Peyer's patch (tissue), 4 donors: Measurements from ENCODE around the gene ARHGEF25. TPM values are rescaled to one million over a fixed set of nuclear protein-coding genes. Genes with fewer than 3 reads are reported as not detected.

Experiments
- DNase-seq, 3 donors: peaks; one replicate each; pipeline ENCODE4 v3.0.0-alpha.2; 2017 to 2019
- H3K27ac ChIP-seq, 4 donors: fragments of 200-600 bp; sonication (generic); one replicate each; pipeline ENCODE4 v1.5.1; 2016 to 2019
- H3K27me3 ChIP-seq, 2 donors: fragments of 200-600 bp; sonication (generic); one replicate each; pipeline ENCODE4 v1.5.1; 2019
- H3K36me3 ChIP-seq, 3 donors: fragments of 200-600 bp; sonication (generic); one replicate each; pipeline ENCODE4 v1.5.1; 2016 to 2019
- H3K4me1 ChIP-seq, 4 donors: fragments of 200-600 bp; sonication (generic); one replicate each; pipeline ENCODE4 v1.5.1; 2016 to 2019
- H3K4me3 ChIP-seq, 4 donors: fragments of 200-600 bp; sonication (generic); 1 replicate in 3 of 4; 2 replicates in 1 of 4; pipeline ENCODE4 v1.5.1; 2016 to 2019; ENCODE audit warnings: mild to moderate bottlenecking in 1 of 4
- H3K9me3 ChIP-seq, 4 donors: fragments of 200-600 bp; sonication (generic); one replicate each; pipeline ENCODE4 v1.5.1; 2016 to 2019; ENCODE audit warnings: mild to moderate bottlenecking in 1 of 4
- CTCF ChIP-seq, 6 experiments: fragments of 450-650 bp in 4 of 6; fragments of 200-600 bp in 2 of 6; sonication (generic) in 1 of 6; IDR thresholded peaks; one replicate each; pipeline ENCODE4 v1.5.1; 2017 to 2019; ENCODE audit warnings: antibody characterized with exemption in 6 of 6, mild to moderate bottlenecking in 3 of 6, moderate library complexity in 1 of 6
- POLR2A ChIP-seq, 2 donors: fragments of 450-650 bp; IDR thresholded peaks; one replicate each; pipeline ENCODE4 v1.5.1; 2017; ENCODE audit warnings: antibody characterized with exemption in 2 of 2, mild to moderate bottlenecking in 2 of 2, moderate library complexity in 2 of 2
- total RNA-seq, 4 donors: library from RNA; depleted of rRNA; stranded (reverse); fragments of >200 nt; gene quantifications; one replicate each; pipeline ENCODE4 v1.1.0, GENCODE V29; 2016

ARHGEF25 gene
- total RNA-seq, 4 donors from 2014 or later = 5.1 to 44.6 (median 8.7) TPM

GRCh38 chr12:57626111-57626920 lies 15.1 kb downstream of the ARHGEF25 start:
- Histone ChIP-seq H3K9me3 (no peaks in the 10 kb centered on the region), H3K27ac (no peak overlapping the region), H3K4me3 (no peak overlapping the region), H3K4me1 (peaks cover 3 to 18% (median 6%) of the 10 kb centered on the region in 4 donors), H3K36me3 (no peaks in the 10 kb centered on the region), H3K27me3 (peaks cover 0 to 18% of the 10 kb centered on the region in 2 donors)
- TF ChIP-seq CTCF (IDR thresholded peaks at IDR 0.05) = no peak
- DNase-seq = no peak

GRCh38 chr12:57626921-57627445 lies 15.7 kb downstream of the ARHGEF25 start:
- Histone ChIP-seq H3K36me3 (no peaks in the 10 kb centered on the region), H3K27me3 (peaks cover 0 to 20% of the 10 kb centered on the region in 2 donors), H3K4me1 (peaks cover 0 to 15% (median 3%) of the 10 kb centered on the region in 4 donors), H3K4me3 (no peak overlapping the region), H3K9me3 (no peaks in the 10 kb centered on the region), H3K27ac (no peak overlapping the region)
- no peak for TF ChIP-seq CTCF (IDR thresholded peaks at IDR 0.05)
- no peak for TF ChIP-seq POLR2A (IDR thresholded peaks at IDR 0.05)
- DNase-seq = no peak

GRCh38 chr12:57627501-57628279 lies 16.5 kb downstream of the ARHGEF25 start:
- DNase-seq = peak in 1 of 3 donors; percentile 15
- TF ChIP-seq POLR2A (IDR thresholded peaks at IDR 0.05) = no peak
- no peaks in the 10 kb centered on the region for H3K36me3 ChIP-seq
- H3K4me1 ChIP-seq = peaks cover 0 to 21% (median 10%) of the 10 kb centered on the region in 4 donors
- H3K9me3 ChIP-seq = no peaks in the 10 kb centered on the region
- H3K4me3 ChIP-seq = peak overlapping the region in 1 of 4 donors; percentile 26
- H3K27ac ChIP-seq = no peak overlapping the region
- peaks cover 0 to 23% of the 10 kb centered on the region in 2 donors for H3K27me3 ChIP-seq

GRCh38 chr12:57628280-57629191 lies 17.3 kb downstream of the ARHGEF25 start:
- H3K27me3 ChIP-seq = peaks cover 0 to 23% of the 10 kb centered on the region in 2 donors
- DNase-seq = peak in 1 of 3 donors; percentile 3
- peaks cover 0 to 29% (median 16%) of the 10 kb centered on the region in 4 donors for H3K4me1 ChIP-seq
- H3K27ac ChIP-seq = no peak overlapping the region
- no peak for TF ChIP-seq CTCF (IDR thresholded peaks at IDR 0.05)
- TF ChIP-seq POLR2A (IDR thresholded peaks at IDR 0.05) = no peak
- no peaks in the 10 kb centered on the region for H3K9me3 ChIP-seq
- H3K4me3 ChIP-seq = no peak overlapping the region
- no peaks in the 10 kb centered on the region for H3K36me3 ChIP-seq

- peaks cover 0 to 23% of the 10 kb centered on the region in 2 donors for H3K27me3 ChIP-seq
- H3K27ac ChIP-seq = no peak overlapping the region
- no peak overlapping the region for H3K4me3 ChIP-seq
- H3K4me1 ChIP-seq = peaks cover 0 to 29% (median 16%) of the 10 kb centered on the region in 4 donors
- TF ChIP-seq CTCF (IDR thresholded peaks at IDR 0.05) (no peak), POLR2A (IDR thresholded peaks at IDR 0.05) (no peak)
- no peaks in the 10 kb centered on the region for H3K9me3 ChIP-seq
- no peaks in the 10 kb centered on the region for H3K36me3 ChIP-seq
- DNase-seq = peak in 1 of 3 donors; percentile 2
Measured at GRCh38 chr12:57629897-57630471, 18.7 kb downstream of the ARHGEF25 start.
